Activated B cell treated with CpG ODN at 0.5 μM for 24 hours (primary cell): ENCODE results near the gene MRPL12. TPM values are rescaled to one million over a fixed set of nuclear protein-coding genes. Genes with fewer than 3 reads are reported as not detected.

Source experiments
- ATAC-seq: fragments of 200-7000 bp; cut with Tn5 transposase; one replicate; pipeline ENCODE4 v1.10.0; 2021; ENCODE audit warnings: low read depth, mild to moderate bottlenecking, moderate library complexity
- CTCF ChIA-PET: fragments of 350-600 bp; sonication (Branson Sonifier 250); formaldehyde crosslinking; loops from one replicate; lab custom pipeline; 2021; ENCODE audit warnings: antibody characterized with exemption; lab: Charles Lee
- POLR2A ChIA-PET: fragments of 350-600 bp; sonication (Branson Sonifier 250); formaldehyde crosslinking; loops from one replicate; lab custom pipeline; 2021; ENCODE audit warnings: antibody characterized with exemption; lab: Charles Lee
- DNase-seq: peaks from one replicate; pipeline ENCODE4 v3.0.0; 2022
- H3K27ac Mint-ChIP-seq: one replicate; pipeline ENCODE4 v1.8.0; 2020; ENCODE audit warnings: mixed read lengths
- H3K27me3 Mint-ChIP-seq: one replicate; pipeline ENCODE4 v1.8.0; 2021; ENCODE audit warnings: mixed read lengths
- H3K36me3 Mint-ChIP-seq: one replicate; pipeline ENCODE4 v1.8.0; 2021; ENCODE audit warnings: low read depth, mixed read lengths
- H3K4me1 Mint-ChIP-seq: one replicate; pipeline ENCODE4 v1.8.0; 2021; ENCODE audit warnings: mixed read lengths
- H3K4me3 Mint-ChIP-seq: one replicate; pipeline ENCODE4 v1.8.0; 2020; ENCODE audit warnings: mild to moderate bottlenecking, mixed read lengths
- H3K9me3 Mint-ChIP-seq: one replicate; pipeline ENCODE4 v1.8.0; 2020; ENCODE audit warnings: mixed read lengths
- intact Hi-C: fragments of 100-400 bp; cut with micrococcal nuclease; formaldehyde crosslinking; loops from one replicate; pipeline ENCODE4 v1.15.1; 2024
- total RNA-seq: library from RNA; stranded (reverse); gene quantifications from 2 replicates; pipeline ENCODE4 v1.2.3, GENCODE V29; 2022
- TF ChIP-seq, protein P1 (sequence below): fragments of 200-600 bp; IDR thresholded peaks from one replicate; pipeline ENCODE4 v1.8.0; 2022; ENCODE audit warnings: antibody characterized with exemption, mild to moderate bottlenecking

Gene MRPL12
- total RNA-seq, 1 donor from 2014 or later, result 68.8 TPM

DNA sequence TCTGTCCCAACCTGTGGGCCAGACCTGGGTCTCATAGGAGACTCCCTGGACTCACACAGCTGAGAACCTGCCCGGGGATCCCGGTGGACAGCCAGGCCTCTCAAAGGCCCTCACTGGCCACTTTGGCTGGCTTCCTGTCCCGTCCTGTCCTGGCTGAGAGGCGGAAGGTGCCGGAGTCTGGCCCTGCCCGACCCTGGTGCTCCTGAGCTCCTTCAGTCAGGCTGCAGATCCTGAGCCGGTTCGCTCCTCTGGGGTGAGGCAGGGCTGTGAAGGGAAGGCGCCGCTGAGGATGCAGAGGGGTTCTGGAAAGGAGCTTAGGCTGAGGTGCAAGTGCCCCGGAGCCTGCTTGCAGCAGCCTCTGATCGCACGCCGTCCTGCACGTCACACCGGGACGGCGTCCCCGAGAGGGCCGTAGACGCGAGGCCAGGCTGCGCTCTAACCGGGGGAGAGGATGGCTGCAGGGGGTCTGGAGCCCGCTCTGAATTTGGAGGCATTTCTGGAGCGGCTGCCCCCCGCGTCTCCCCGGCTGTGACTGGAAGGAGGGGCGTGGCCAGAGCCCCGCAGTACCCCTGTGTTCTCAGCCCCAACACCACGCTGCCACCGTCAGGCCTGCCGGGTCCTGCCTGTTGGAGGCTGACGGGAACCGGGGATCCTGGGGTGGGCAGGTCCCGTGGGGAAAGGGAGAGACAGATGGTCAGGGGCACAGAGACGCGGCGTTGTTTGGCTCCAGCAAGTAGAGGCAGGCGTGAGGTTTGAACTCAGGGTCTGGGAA lies 15.2 kb upstream of the MRPL12 start:
- H3K27ac Mint-ChIP-seq, result no peak overlapping the region
- peaks cover 68% of the 10 kb centered on the region for H3K36me3 Mint-ChIP-seq
- H3K4me3 Mint-ChIP-seq, result no peak overlapping the region
- H3K9me3 Mint-ChIP-seq, result no peaks in the 10 kb centered on the region
- peaks cover 26% of the 10 kb centered on the region for H3K4me1 Mint-ChIP-seq
- CTCF ChIA-PET, result no interaction called here
- intact Hi-C loops, result no loop called here
- POLR2A ChIA-PET, result no interaction called here
- no peaks in the 10 kb centered on the region for H3K27me3 Mint-ChIP-seq
- ATAC-seq, result no peak
- TF ChIP-seq, protein P1, sequence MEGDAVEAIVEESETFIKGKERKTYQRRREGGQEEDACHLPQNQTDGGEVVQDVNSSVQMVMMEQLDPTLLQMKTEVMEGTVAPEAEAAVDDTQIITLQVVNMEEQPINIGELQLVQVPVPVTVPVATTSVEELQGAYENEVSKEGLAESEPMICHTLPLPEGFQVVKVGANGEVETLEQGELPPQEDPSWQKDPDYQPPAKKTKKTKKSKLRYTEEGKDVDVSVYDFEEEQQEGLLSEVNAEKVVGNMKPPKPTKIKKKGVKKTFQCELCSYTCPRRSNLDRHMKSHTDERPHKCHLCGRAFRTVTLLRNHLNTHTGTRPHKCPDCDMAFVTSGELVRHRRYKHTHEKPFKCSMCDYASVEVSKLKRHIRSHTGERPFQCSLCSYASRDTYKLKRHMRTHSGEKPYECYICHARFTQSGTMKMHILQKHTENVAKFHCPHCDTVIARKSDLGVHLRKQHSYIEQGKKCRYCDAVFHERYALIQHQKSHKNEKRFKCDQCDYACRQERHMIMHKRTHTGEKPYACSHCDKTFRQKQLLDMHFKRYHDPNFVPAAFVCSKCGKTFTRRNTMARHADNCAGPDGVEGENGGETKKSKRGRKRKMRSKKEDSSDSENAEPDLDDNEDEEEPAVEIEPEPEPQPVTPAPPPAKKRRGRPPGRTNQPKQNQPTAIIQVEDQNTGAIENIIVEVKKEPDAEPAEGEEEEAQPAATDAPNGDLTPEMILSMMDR, result no peak
- DNase-seq, result no peak

DNA sequence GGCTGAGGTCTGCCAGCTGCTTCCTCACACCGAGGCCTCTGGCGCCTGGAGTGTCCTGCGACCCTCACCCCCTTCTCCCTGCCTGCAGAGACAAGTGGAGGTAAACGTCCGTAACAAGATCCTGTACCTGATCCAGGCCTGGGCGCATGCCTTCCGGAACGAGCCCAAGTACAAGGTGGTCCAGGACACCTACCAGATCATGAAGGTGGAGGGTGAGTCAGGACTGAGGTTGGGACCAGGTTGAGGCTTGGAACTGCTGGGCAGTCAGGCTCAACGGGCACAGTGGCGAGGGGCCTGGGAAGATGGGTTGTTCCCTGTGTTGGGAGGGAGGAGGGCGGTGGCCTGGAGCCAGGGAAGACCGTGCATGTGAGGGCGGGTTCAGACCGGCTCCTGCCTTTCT lies 14.6 kb upstream of the MRPL12 start:
- ChIA-PET CTCF (no interaction called here), POLR2A (no interaction called here)
- Mint-ChIP-seq H3K4me1 (peaks cover 23% of the 10 kb centered on the region), H3K27ac (no peak overlapping the region), H3K27me3 (no peaks in the 10 kb centered on the region), H3K4me3 (no peak overlapping the region), H3K9me3 (no peaks in the 10 kb centered on the region), H3K36me3 (peaks cover 67% of the 10 kb centered on the region)
- TF ChIP-seq, protein P1, result no peak
- intact Hi-C loops, result no loop called here
- DNase-seq (no peak), ATAC-seq (no peak)

DNA sequence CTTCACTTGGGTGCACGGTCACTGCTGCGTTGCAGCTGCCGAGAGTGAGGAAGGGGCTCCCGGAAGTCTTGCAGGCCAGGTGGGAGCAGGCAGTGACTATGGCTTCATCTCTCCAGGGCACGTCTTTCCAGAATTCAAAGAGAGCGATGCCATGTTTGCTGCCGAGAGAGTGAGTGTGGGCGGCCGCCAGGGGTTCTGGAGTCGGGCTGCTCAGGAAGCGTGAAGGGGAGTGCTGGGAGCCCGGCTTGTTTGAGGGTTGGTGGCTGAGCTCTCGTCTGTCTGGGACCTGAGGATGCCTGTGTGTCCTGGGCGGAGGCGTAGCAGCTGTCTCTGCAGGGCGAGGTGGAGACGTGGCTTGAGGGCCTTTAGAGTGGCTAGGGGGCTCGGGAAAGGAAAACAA lies 13.1 kb upstream of the MRPL12 start:
- TF ChIP-seq, protein P1, result no peak
- DNase-seq (no peak), ATAC-seq (no peak)
- peaks cover 13% of the 10 kb centered on the region for H3K4me1 Mint-ChIP-seq
- H3K9me3 Mint-ChIP-seq, result no peaks in the 10 kb centered on the region
- H3K27ac Mint-ChIP-seq, result no peak overlapping the region
- H3K36me3 Mint-ChIP-seq, result peaks cover 65% of the 10 kb centered on the region
- H3K27me3 Mint-ChIP-seq, result no peaks in the 10 kb centered on the region
- intact Hi-C loops, result no loop called here
- H3K4me3 Mint-ChIP-seq, result no peak overlapping the region
- ChIA-PET CTCF (no interaction called here), POLR2A (no interaction called here)

DNA sequence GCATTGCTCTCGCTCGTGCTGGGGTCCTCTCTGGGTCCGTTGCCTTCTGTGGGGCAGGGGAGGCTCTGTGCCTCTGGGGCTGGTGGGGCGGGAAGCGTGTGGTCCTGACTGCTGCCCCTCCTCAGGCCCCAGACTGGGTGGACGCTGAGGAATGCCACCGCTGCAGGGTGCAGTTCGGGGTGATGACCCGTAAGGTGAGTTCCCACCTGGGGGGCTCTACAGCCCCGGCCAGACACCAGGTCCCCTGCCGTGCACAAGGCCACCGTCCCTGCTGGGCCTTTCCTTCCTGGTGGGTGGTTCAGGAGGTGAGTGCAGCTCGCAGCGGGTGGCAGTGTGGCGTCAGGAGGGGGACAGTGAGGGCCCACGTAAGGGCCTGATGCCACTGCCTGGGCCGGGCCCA lies 12.6 kb upstream of the MRPL12 start:
- intact Hi-C loops, result no loop called here
- Mint-ChIP-seq H3K27ac (no peak overlapping the region), H3K9me3 (no peaks in the 10 kb centered on the region), H3K4me1 (peaks cover 8% of the 10 kb centered on the region), H3K27me3 (no peaks in the 10 kb centered on the region), H3K36me3 (peaks cover 62% of the 10 kb centered on the region), H3K4me3 (no peak overlapping the region)
- CTCF ChIA-PET, result no interaction called here
- no peak for ATAC-seq
- TF ChIP-seq, protein P1, result no peak
- DNase-seq, result no peak
- POLR2A ChIA-PET, result no interaction called here

DNA sequence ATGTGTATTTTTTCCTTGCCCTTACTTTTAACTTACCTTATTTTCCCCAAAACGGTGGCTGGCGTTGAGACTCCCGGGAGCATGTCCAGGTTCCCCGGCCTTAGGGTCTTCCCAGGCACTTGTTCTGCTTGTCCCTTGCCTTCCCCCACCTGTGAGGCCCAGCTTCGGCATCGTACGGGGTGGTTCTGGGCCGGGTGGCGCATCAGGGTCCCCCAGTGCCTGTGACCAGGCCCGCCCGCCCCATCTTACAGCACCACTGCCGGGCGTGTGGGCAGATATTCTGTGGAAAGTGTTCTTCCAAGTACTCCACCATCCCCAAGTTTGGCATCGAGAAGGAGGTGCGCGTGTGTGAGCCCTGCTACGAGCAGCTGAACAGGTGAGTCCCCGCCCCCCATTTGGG lies 12.0 kb upstream of the MRPL12 start:
- intact Hi-C loops, result no loop called here
- Mint-ChIP-seq H3K36me3 (peaks cover 63% of the 10 kb centered on the region), H3K27me3 (no peaks in the 10 kb centered on the region), H3K4me3 (no peak overlapping the region), H3K9me3 (no peaks in the 10 kb centered on the region), H3K27ac (no peak overlapping the region), H3K4me1 (peaks cover 4% of the 10 kb centered on the region)
- TF ChIP-seq, protein P1, result no peak
- ChIA-PET CTCF (no interaction called here), POLR2A (no interaction called here)
- ATAC-seq (no peak), DNase-seq (no peak)
